ENCODE measurements around the gene ABCB9. TPM values are rescaled to one million over a fixed set of nuclear protein-coding genes. Genes with fewer than 3 reads are reported as not detected.

Gene ABCB9

GRCh38 chr12:122886161-122886560 lies 80.1 kb downstream of the ABCB9 start:
- Histone ChIP-seq H3K9ac (ENCODE audit: low read depth, low read length) (no peak overlapping the region), H3K27me3 (ENCODE audit: control insufficient read depth, insufficient read depth, low read length) (no peaks in the 10 kb centered on the region), H3K9me3 (replicated peaks; ENCODE audit: low read length) (no peaks in the 10 kb centered on the region), H3K4me2 (ENCODE audit: low read length) (no peak overlapping the region), H3K4me3 (ENCODE audit: low read length) (no peak overlapping the region), H3K4me1 (ENCODE audit: control insufficient read depth, insufficient read depth, low read length) (peaks cover 43% of the 10 kb centered on the region), H3K36me3 (ENCODE audit: insufficient read depth, low read length) (no peaks in the 10 kb centered on the region)

GRCh38 chr12:122884860-122885259 lies 81.4 kb downstream of the ABCB9 start:
- Histone ChIP-seq H3K4me1 (ENCODE audit: control insufficient read depth, insufficient read depth, low read length) (peaks cover 46% of the 10 kb centered on the region), H3K9ac (ENCODE audit: low read depth, low read length) (no peak overlapping the region), H3K36me3 (ENCODE audit: insufficient read depth, low read length) (no peaks in the 10 kb centered on the region), H3K27me3 (ENCODE audit: control insufficient read depth, insufficient read depth, low read length) (no peaks in the 10 kb centered on the region), H3K4me2 (ENCODE audit: low read length) (no peak overlapping the region), H3K9me3 (replicated peaks; ENCODE audit: low read length) (no peaks in the 10 kb centered on the region), H3K4me3 (ENCODE audit: low read length) (no peak overlapping the region)

- peaks cover 52% of the 10 kb centered on the region for H3K4me1 ChIP-seq (ENCODE audit: control insufficient read depth, insufficient read depth, low read length)
- H3K9ac ChIP-seq (ENCODE audit: low read depth, low read length) = no peak overlapping the region
- H3K9me3 ChIP-seq (replicated peaks; ENCODE audit: low read length) = no peaks in the 10 kb centered on the region
- H3K4me2 ChIP-seq (ENCODE audit: low read length) = no peak overlapping the region
- H3K36me3 ChIP-seq (ENCODE audit: insufficient read depth, low read length) = no peaks in the 10 kb centered on the region
- H3K27me3 ChIP-seq (ENCODE audit: control insufficient read depth, insufficient read depth, low read length) = no peaks in the 10 kb centered on the region
- H3K4me3 ChIP-seq (ENCODE audit: low read length) = no peak overlapping the region
Measured at GRCh38 chr12:122884091-122884826, 82.0 kb downstream of the ABCB9 start.

- no peak overlapping the region for H3K4me3 ChIP-seq (ENCODE audit: low read length)
- H3K9ac ChIP-seq (ENCODE audit: low read depth, low read length) = no peak overlapping the region
- H3K36me3 ChIP-seq (ENCODE audit: insufficient read depth, low read length) = no peaks in the 10 kb centered on the region
- no peaks in the 10 kb centered on the region for H3K9me3 ChIP-seq (replicated peaks; ENCODE audit: low read length)
- H3K4me1 ChIP-seq (ENCODE audit: control insufficient read depth, insufficient read depth, low read length) = peaks cover 44% of the 10 kb centered on the region
- H3K4me2 ChIP-seq (ENCODE audit: low read length) = no peak overlapping the region
- H3K27me3 ChIP-seq (ENCODE audit: control insufficient read depth, insufficient read depth, low read length) = no peaks in the 10 kb centered on the region
Measured at GRCh38 chr12:122882908-122883558, 83.2 kb downstream of the ABCB9 start.

- no peaks in the 10 kb centered on the region for H3K9me3 ChIP-seq (replicated peaks; ENCODE audit: low read length)
- peaks cover 3% of the 10 kb centered on the region for H3K36me3 ChIP-seq (ENCODE audit: insufficient read depth, low read length)
- H3K27me3 ChIP-seq (ENCODE audit: control insufficient read depth, insufficient read depth, low read length) = no peaks in the 10 kb centered on the region
- H3K9ac ChIP-seq (ENCODE audit: low read depth, low read length) = peak overlapping the region; percentile 5
- peaks cover 32% of the 10 kb centered on the region for H3K4me1 ChIP-seq (ENCODE audit: control insufficient read depth, insufficient read depth, low read length)
- H3K4me2 ChIP-seq (ENCODE audit: low read length) = peak overlapping the region; percentile 29
- H3K4me3 ChIP-seq (ENCODE audit: low read length) = peak overlapping the region; percentile 3
Measured at GRCh38 chr12:122880668-122881067, 85.6 kb downstream of the ABCB9 start.

GRCh38 chr12:122880155-122880667 lies 86.1 kb downstream of the ABCB9 start:
- Histone ChIP-seq H3K36me3 (ENCODE audit: insufficient read depth, low read length) (peaks cover 3% of the 10 kb centered on the region), H3K27me3 (ENCODE audit: control insufficient read depth, insufficient read depth, low read length) (no peaks in the 10 kb centered on the region), H3K9ac (ENCODE audit: low read depth, low read length) (peak overlapping the region; percentile 5), H3K9me3 (replicated peaks; ENCODE audit: low read length) (no peaks in the 10 kb centered on the region), H3K4me1 (ENCODE audit: control insufficient read depth, insufficient read depth, low read length) (peaks cover 32% of the 10 kb centered on the region), H3K4me2 (ENCODE audit: low read length) (peak overlapping the region; percentile 29), H3K4me3 (ENCODE audit: low read length) (peak overlapping the region; percentile 3)

Small RNA genes lying within 50 kb of the gene (small RNA-seq; reads per million reads assigned to genes)
- gene ARL6IP4 (not detected), gene MIR4304 (not detected)
